Measurements from ENCODE around the gene ITPRID1.

The ITPRID1 gene

DNA sequence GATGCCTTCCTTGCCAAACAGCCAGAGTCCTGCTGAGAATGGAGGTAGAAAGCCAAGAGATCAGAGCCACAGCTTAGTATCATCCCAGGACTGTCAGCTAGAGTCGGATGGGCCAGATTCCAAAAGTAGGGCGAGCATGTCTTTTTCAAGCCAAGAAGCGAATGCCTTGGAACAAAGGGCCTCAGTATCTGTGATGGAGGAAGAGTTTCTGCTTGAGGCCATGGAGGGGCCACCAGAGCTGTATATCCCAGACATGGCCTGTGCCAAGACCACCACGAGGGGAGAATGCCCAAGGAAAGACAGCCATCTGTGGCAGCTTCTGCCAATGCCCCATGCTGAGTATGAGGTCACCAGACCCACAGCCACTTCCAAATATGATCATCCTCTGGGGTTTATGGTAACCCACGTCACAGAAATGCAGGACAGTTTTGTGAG lies 128.8 kb downstream of the ITPRID1 start:
- no peak for DNase-seq

DNA sequence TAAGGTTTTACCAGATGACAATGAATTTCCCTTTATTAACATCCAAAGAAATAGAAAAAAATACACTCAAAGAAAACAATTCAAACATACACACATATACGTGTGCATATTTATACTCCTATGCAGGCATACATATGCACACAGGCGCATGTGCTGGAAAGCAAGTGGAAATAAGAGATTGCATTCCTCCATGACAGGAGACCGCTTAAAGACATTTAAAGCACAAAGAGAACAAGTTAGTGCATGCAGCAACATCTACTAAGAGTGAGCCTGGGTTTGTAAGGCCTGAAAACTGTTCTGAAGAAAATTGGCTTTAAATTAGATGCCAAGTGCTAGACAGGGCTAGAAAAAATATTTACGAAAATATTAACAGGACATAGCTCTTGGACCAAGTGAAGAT lies 133.1 kb downstream of the ITPRID1 start:
- DNase-seq: no peak

DNA sequence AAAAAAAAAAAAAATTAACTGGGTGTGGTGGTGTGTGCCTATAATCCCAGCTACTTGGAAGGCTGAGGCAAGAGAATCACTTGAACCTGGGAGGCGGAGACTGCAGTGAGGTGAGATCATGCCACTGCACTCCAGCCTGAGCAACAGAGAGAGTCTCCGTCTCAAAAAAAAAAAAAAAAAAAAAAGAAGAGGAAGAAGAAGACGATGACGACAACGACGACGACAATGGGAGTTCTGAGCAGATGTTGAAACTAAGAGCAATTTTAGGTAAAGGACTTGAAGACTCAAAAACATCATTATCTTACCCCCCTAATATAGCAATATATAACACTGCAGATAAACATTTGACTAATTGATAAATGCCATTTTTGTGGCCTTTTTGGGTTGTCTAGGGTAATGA lies 133.6 kb downstream of the ITPRID1 start:
- no peak for DNase-seq

DNA sequence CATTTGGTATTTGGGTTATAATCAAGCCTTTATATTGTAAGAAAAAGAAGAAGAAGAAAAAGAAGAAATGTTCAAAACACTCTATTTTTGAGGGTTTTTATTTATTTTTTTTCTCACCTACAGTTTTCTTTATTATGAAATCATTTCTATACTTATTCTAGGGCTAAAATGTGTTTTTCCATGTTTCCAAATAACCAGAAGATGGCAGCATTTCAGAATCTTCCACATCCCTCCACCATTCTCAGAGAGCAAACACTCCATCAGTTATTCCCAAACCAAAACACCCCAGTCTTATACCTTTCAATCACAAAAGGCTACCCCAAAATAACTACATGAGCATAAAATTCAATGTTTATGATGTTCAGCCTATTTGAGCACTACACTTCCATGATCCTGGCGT lies 134.4 kb downstream of the ITPRID1 start:
- no peak for DNase-seq

DNA sequence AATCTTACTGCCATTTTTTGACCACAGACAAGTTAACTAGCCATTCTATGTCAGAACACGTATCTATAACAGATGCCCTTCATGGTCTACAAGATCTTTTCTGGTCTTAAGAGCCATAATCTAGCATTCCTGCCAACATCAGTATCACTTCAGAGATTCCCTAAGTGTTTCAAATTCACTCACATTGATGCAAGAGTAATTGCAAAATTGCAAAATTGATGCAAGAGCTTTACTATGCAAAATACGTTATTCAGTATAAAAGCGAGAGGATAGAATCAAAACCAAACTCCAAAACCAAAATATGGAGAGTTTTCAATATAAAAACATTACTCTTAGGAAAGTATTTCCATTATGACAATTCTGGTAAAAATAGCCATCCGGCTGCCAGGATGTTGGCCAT lies 135.0 kb downstream of the ITPRID1 start:
- no peak for DNase-seq

DNA sequence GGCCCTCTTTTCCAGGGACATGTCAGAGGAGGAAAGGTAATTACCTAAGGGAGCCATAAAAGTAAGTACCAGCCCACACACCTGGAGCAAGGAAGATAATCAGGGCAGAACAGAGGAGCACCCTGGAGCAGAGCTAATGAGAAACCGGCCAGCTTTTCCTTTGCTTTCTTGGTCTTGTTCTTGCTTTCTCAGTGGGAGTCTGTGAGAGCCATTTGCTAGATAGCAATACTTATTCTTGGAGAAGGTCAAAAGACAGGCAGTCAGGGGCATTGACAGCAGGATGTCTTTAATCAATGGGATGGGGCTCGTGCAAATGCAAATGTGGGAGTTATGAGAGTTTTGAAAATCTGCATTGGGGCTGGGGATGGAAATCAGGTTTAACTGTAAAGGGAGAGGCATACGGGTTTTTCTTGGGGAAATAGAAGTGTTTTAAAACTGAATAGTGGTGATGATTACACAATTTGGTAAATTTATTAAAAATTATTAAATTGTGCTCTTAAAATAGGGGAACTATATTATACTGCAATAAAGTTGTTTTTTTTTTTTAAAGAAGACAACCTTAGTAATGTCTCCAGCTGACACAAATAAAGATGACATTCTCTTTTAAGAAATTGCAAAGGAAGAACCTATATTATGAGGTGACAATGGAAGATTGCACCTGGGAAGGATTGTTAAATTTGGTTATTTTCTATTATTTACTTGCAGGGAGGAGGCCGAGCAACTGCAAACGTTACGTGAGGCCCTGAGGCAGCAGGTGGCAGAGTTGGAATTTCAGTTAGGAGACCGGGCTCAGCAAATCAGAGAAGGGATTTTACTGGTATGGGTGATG lies 137.6 kb downstream of the ITPRID1 start:
- DNase-seq: no peak

DNA sequence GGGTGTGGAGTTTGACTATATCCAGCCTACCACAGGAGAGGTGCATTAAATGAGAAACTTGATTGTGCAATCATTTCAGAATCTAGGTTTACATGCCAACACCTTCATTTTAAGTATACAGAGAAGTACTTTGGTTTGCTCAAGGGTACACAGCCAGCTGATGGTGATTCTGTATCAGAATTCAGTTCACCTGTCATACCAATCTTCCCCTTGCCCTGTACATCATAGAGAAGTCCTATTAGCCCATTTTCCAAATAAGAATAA lies 138.1 kb downstream of the ITPRID1 start:
- DNase-seq: no peak

DNA sequence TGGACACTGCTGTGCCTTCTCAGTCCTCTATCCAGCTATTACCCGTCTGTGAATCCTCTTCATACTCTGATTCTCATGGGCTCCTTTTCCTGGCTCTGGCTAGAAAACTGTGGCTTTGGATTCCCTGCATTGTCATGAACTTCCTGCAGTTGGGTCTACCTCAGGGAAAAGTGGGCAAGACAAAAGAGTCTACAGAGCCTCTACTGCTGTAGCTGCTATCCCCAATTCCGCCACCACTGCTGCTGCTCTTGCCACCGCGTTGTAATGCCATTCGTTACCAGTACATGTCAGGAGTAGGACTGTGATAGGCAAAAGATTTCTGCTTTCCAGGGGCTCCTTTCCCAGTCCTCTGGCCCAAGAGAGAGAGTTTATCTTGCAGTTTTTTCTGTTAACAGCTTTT lies 149.2 kb downstream of the ITPRID1 start:
- DNase-seq: no peak

DNA sequence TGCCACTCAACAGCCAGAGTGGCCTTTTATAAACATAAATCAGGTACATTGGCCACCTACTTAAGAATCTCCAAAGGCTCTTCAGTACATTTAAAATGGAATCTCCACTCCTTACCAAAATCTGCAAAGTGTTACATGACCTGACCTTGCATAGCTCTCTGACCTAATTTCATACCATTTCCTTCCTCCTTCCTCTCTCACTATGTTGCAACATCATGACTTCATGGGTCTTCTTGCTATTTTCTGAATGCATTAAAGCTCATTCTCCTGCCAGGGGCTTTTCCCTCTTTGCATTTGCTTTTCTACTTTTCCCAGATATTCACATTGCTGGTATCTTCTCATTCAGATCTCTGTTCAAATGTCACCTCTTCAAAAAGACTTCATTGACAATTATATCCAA lies 151.0 kb downstream of the ITPRID1 start:
- no peak for DNase-seq

DNA sequence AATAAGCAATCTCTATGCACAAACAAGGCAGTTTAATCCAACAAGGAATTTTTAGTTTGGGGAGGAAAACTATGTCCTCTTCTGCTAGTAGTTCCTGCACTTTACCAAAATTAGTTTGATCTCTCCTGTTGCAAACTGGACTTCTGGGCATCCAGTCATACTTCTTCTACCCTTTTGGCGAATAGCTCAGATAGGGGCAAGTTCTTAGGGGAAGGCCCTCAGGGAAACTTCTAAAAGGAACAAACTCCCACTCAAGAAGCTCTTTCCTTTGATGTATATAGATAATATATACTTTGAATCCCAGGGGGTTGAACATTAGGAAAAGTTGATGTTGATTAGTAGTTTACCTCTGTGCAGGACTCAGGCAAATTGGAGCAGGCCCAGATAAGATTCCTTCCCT lies 151.7 kb downstream of the ITPRID1 start:
- DNase-seq: no peak

DNA sequence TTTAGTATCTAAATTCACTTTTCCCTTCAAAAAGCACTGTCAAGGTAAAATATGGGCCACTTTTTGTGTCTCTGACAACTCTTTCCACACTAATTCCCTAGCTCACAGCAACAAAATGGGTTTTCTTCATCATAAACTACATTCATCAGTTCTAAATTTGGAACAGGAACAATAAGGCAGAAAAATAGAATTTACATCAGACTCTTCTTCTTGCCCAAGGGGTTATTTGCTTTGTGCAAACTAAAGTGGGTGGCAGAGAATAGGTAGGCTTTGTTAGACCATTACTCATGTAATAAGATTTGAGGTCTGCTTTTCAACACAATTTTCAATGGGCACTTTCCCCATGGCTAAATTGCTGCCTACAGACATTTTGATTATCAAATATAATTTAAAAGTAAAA lies 155.6 kb downstream of the ITPRID1 start:
- no peak for DNase-seq

DNA sequence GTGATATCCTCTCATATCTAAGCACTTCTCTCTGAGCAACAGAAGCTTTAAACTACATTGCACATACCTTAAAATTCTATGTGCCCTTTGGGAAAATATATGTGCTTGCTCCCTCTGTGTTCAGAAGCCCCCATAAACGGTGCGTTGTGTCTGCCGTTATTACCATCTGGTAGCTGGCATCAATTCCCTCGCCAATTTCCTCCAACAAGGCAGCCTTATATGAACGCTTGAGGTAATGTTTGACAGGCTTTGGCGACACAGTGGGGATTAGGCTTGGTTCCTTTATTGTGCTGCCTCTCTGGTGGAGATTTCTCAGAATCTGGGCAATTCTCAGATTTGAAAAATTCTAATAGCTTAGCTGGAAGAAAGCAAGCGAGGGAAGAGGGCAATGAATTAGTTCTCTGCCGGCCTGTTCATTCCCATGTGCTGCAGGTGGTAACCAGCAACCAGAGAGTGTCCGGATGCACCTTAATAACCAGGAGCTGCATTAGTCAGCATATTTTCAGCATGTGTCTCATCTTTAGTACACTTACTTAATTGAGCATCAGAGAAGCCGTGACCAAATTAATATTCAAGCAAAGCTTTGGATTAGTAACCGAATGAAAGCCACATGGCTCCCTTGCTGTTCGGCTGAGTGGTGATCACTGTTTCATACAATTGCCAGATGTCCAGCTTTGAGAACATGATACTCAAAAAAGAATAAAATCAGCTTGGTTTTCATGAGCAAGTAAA lies 165.8 kb downstream of the ITPRID1 start:
- no peak for DNase-seq

DNA sequence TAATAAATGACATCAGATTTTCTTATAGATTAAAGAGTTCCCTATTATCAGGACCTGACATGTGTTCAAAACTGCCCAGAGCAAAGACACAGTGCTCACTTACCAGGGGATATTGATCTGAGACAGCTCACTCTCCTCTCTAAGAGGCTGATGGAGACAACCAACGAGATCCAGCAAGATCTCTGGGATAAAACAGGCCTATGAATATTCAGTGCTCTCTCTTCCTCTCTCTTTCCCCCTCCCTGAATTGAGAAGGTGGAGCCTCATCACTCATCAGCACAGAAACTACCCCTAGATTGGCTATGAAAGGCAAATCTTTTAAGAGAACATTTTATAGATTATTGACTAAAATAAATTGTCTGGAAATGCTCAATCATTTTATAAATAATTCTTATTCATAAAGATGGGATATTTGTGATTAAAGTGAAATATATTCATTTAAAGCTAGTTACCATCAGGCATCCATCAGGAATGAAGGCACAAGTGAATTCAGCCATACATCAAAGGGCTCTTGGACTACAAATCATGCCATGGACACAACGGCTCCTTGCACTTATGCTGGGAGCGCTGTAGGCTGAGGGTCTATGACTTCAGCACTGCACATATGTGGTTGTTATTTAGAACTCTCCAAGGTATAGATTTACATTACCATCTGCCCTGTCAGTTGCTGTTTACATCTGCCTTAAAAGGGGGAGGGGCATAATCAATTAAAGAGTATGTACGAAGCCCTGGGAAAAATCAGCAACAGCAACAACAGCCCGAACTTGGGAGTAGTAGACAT lies 169.7 kb downstream of the ITPRID1 start:
- no peak for DNase-seq

DNA sequence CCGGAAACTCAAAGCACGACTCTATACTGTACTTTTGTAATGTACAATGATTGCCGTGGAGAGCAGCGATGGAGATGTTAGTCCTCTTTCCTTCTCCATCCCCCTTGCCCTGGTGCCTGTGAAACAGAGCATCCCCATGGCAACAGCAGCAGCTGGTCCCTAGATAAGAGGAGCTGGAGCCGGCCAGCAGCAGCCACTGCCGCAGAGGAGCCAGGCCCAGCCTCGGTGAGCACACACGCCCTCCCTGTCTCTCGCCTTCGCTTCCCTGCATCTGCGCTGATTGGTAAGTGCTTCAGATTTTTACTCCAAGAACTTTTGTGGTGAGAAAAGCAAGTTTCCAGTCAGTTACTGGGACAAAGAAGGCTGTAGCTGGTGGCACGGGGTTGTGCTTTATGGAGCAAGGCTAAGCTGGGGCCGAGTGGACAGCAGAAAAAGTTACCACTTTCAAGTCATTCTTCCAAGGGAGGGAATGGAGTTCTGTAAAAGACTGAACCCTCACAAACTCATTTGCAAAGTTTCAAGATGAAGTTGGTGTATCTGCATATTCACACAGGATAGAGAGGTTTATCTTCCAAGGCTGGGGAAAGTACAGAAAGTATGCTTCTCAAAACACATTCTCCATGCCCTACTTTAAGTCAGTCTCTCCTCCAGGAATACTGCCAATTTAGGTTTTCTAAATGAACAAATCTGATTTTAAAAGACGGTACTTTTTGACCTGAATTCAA lies 173.3 kb downstream of the ITPRID1 start, which contains the start of gene PPP1R17:
TSS of gene PPP1R17 (plus strand) at position 192 of the 725 bp plus-strand sequence. CDS start 5,227 bp downstream, outside the sequence.
- DNase-seq: no peak

DNA sequence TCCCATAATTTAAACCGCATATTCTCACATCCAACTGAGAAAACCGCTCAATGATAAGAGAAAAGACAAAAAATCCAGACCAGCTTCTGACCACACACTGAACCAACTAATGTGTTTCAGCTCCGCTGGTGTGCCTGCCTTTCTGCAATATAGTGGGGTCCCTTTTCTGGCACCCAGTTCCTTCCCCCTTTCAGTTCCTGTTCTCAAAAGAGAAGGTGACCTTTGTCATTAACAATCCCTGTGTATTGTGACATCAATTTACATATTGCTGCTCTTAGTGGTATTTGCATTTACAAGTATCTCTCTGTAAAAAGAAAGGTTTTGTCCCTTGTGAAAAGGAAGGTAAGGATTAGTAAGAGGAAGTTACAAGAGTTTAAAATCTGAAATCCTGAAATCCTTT lies 174.5 kb downstream of the ITPRID1 start:
- DNase-seq: no peak

DNA sequence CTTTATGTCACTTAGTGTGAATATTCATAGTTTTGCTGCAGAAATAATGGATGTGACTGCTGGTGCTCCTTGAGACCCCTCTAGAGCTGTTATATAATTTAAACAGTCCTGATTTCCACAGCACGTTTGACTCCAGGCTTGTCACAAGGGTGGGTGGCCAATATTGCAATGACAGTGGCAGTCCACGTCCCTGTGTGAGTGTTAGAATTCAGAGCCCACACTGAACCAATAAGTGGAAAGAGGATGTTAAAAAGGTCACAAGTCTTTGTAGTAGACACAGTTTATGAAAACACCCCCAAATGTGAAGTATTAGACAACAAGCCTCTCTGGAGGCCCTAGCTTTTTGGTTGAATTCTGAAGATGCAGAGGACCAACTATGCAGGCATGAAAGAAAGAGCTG lies 175.1 kb downstream of the ITPRID1 start:
- DNase-seq: no peak

DNA sequence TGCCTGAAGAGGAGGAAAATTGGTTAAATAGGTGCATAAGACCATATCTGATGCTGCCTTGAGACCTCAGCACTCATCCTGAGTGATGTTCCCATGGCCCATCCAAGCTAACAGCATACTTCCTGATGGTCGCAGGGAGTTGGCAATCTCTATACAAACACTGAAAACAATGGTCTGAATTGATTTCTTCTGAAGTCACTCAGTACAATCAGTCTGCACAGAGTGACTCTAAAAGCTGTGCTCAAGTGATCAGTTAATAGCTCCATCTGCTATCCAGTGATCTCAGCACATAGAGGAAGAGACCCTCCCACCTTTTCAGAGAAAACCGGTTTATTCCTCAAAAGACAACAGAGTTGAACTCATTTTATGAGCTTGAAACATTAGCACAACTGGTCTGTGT lies 177.0 kb downstream of the ITPRID1 start:
- no peak for DNase-seq

DNA sequence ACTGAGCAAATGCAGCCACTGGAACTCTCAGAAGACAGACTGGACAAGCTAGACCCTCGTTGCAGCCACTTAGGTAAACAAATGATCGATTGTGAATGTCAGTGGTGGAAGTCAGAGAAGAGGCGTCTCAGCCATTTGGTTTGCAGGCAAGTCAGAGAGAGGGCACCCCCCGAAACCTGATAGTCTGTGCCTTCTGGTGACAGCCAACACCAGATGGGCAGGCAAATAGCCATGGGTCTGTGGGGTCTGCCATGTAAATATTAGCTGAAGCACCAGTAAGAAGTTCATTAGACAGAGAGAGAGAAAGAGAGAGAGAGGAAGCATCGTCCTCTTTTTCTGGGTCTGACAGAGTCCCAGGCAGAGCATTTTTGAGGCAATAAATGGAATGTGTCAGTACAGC lies 178.6 kb downstream of the ITPRID1 start:
- no peak for DNase-seq

DNA sequence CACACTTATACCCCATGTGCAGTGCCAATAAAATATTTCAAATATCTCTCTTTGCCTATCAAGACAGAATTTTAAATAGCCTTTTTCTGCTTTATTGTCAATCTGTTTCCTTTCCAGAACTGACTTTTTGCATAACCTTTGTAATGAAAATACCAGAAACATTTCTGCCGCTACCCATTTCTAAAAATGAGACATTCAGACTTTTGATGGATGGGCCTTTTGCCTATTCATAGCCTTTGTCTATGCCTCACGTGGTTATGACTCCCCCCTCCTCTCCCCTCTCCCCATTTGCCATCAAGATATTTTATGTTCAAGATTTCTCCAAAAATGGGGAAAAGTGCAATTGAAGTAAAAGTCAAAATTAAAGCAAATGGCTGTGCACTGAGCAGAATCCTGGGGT lies 179.0 kb downstream of the ITPRID1 start:
- no peak for DNase-seq

DNA sequence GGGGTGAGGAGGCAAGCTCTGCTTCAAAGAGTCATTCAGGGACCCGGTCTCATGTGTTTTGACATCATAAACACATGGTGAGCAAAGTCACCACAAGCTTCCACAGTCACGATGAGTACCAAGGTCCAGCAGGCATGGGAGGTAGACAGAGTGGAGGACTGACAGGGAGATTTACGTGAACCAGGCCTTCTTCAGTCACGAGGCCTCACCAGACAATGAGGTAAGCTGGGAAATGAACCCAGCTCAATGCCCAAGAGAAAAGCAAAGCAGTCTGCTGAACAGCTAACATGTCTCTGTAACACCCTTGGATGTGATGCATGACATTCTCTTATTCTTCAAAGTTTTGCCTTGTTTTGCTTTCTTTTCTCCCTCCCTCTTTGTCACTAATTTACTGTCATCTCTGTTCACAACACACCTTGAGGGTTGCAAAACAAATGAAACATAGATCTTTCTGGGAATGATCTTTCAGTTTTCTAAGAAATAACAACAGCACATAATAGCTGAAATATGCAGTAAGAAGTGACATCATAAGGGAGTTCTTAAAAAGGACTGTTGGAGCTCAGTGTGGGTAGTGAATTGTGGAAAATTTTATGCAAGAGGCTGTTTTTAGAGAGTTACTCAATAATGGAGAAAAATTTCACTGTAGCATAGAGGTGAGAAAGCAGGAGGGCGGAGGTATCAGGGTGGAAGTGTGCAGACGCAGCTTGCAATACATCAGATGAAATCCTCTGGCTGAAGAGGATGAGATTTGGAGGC lies 182.1 kb downstream of the ITPRID1 start:
- DNase-seq: no peak

DNA sequence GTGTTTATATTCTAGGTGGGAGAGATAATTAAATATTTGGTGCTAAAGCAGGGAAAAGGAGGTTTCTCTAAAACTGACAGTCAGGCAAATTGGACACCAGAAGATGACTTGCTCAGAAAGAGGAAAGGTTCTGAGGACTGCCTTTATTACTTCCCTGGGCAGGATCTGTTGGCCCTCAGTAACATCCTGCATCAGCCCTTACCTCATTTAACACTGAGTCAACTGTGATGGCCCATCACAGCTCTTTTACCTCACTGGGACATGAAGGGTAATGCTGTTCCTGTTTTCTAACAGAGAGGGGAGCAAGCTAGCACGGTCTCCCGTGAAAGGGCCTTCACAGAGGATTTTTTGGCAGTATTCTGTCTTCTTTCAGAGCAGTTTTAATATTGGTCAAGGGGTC lies 185.2 kb downstream of the ITPRID1 start:
- DNase-seq: no peak

DNA sequence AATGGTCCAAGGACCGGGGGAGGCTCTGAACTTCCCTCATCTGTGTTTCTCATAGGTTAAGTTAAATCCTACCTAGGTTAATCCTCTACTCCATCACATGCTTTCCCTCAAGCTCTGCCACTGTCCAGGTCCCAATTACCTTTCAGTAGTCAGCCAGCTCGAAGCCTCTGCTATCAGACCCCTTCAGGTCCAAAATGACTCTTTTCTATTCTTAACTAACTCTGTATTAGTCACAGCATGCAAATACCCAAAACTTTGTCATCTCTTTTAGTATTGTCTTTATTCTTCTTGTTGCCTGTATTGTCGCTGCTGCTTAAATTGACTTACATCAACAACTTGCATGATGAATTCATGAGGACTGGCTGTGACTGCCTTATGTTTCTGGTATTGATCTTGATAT lies 188.5 kb downstream of the ITPRID1 start:
- no peak for DNase-seq
